HFF-Myc (cell line): ENCODE measurements around the gene WSCD2.

ENCODE experiments used
- DNase-seq: peaks from one replicate; pipeline ENCODE4 v3.0.0-alpha.2; 2011; ENCODE audit warnings: low read depth; ENCODE audit errors: extremely low read depth
- H3K4me3 ChIP-seq: replicated peaks from 2 replicates; pipeline ENCODE4 v1.5.1; 2011; ENCODE audit warnings: low read depth, mild to moderate bottlenecking, control low read depth, low read length
- CTCF ChIP-seq: IDR thresholded peaks from 2 replicates; pipeline ENCODE4 v1.5.1; 2012; ENCODE audit warnings: mild to moderate bottlenecking, low read depth, low read length, control low read depth; ENCODE audit errors: missing control alignments

WSCD2 gene

GRCh38 chr12:108260969-108261368, 131.9 kb downstream of the WSCD2 start:
- no peak overlapping the region for H3K4me3 ChIP-seq
- TF ChIP-seq CTCF, result no peak
- DNase-seq, result no peak

- no peak overlapping the region for H3K4me3 ChIP-seq
- no peak for DNase-seq
- TF ChIP-seq CTCF, result no peak
These were observed 136.4 kb downstream of the WSCD2 start for GRCh38 chr12:108265505-108265904.

GRCh38 chr12:108266131-108266530, 137.0 kb downstream of the WSCD2 start:
- no peak for TF ChIP-seq CTCF
- no peak for DNase-seq
- no peak overlapping the region for H3K4me3 ChIP-seq

GRCh38 chr12:108267450-108267849, 138.4 kb downstream of the WSCD2 start:
- no peak for DNase-seq
- no peak overlapping the region for H3K4me3 ChIP-seq
- no peak for TF ChIP-seq CTCF

- TF ChIP-seq CTCF, result no peak
- no peak overlapping the region for H3K4me3 ChIP-seq
- DNase-seq, result no peak
These were observed 139.3 kb downstream of the WSCD2 start for GRCh38 chr12:108268397-108268796.

GRCh38 chr12:108269224-108269623, 140.1 kb downstream of the WSCD2 start:
- no peak for DNase-seq
- no peak for TF ChIP-seq CTCF
- H3K4me3 ChIP-seq, result no peak overlapping the region
